Activated CD8-positive, alpha-beta T cell treated with anti-CD3 and anti-CD28 coated beads for 36 hours (primary cell): ENCODE results near the gene FGD5. TPM values are rescaled to one million over a fixed set of nuclear protein-coding genes. Genes with fewer than 3 reads are reported as not detected.

Experiments used
- ATAC-seq: fragments of 200-7000 bp; cut with Tn5 transposase; one replicate; pipeline ENCODE4 v1.10.0; 2021; ENCODE audit warnings: mild to moderate bottlenecking, moderate library complexity
- CTCF ChIA-PET: fragments of 350-600 bp; sonication (Branson Sonifier 250); formaldehyde crosslinking; loops from one replicate; lab custom pipeline; 2021; ENCODE audit warnings: antibody characterized with exemption; lab: Charles Lee
- POLR2A ChIA-PET: fragments of 350-600 bp; sonication (Branson Sonifier 250); formaldehyde crosslinking; loops from one replicate; lab custom pipeline; 2021; ENCODE audit warnings: antibody characterized with exemption; lab: Charles Lee
- DNase-seq: peaks from one replicate; pipeline ENCODE4 v3.0.0-alpha.2; 2020
- H3K27ac Mint-ChIP-seq: one replicate; pipeline ENCODE4 v1.8.0; 2021; ENCODE audit warnings: mild to moderate bottlenecking, mixed read lengths
- H3K27me3 Mint-ChIP-seq: one replicate; pipeline ENCODE4 v1.8.0; 2021; ENCODE audit warnings: mixed read lengths
- H3K36me3 Mint-ChIP-seq: one replicate; pipeline ENCODE4 v1.8.0; 2021; ENCODE audit warnings: low read depth, mixed read lengths
- H3K4me1 Mint-ChIP-seq: one replicate; pipeline ENCODE4 v1.8.0; 2021; ENCODE audit warnings: low read depth, mixed read lengths
- H3K4me3 Mint-ChIP-seq: one replicate; pipeline ENCODE4 v1.8.0; 2021; ENCODE audit warnings: mild to moderate bottlenecking, moderate library complexity, mixed read lengths
- H3K9me3 Mint-ChIP-seq: one replicate; pipeline ENCODE4 v1.8.0; 2021; ENCODE audit warnings: mixed read lengths
- CTCF ChIP-seq: fragments of 200-600 bp; IDR thresholded peaks from one replicate; pipeline ENCODE4 v1.8.0; 2022; ENCODE audit warnings: antibody characterized with exemption, mild to moderate bottlenecking
- intact Hi-C: fragments of 100-400 bp; cut with micrococcal nuclease; formaldehyde crosslinking; loops from one replicate; pipeline ENCODE4 v1.10.0; 2022
- total RNA-seq, 2 experiments: library from RNA; stranded (reverse); gene quantifications; one replicate each; pipeline ENCODE4 v1.2.3, GENCODE V29; 2021

Gene FGD5
- total RNA-seq, 2 experiments from 2014 or later = not detected

GRCh38 chr3:14920536-14920935 lies 101.8 kb downstream of the FGD5 start:
- ChIA-PET CTCF (interaction anchor here (0.8 to 5.3 kb wide), 36 partner anchors 9 to 1024 kb away, joined by 3 to 53 read pairs (median 4); partner anchors contain the start of gene NR2C2), POLR2A (interaction anchor here (0.9 to 1.0 kb wide), 2 partner anchors 145 to 249 kb away, joined by 3 read pairs; partner anchors contain the start of gene MRPS25)
- no peak for TF ChIP-seq CTCF
- H3K4me3 Mint-ChIP-seq = no peak overlapping the region
- no peak for ATAC-seq
- no peaks in the 10 kb centered on the region for H3K27me3 Mint-ChIP-seq
- DNase-seq = no peak
- intact Hi-C loops = loop anchor here (2.0 to 5.0 kb wide), 2 partner anchors 130 to 288 kb away; no protein-coding TSS in a partner anchor
- no peaks in the 10 kb centered on the region for H3K4me1 Mint-ChIP-seq
- H3K9me3 Mint-ChIP-seq = no peaks in the 10 kb centered on the region
- no peaks in the 10 kb centered on the region for H3K36me3 Mint-ChIP-seq
- H3K27ac Mint-ChIP-seq = no peak overlapping the region

GRCh38 chr3:14921034-14921616 lies 102.4 kb downstream of the FGD5 start:
- Mint-ChIP-seq H3K9me3 (no peaks in the 10 kb centered on the region), H3K4me1 (no peaks in the 10 kb centered on the region), H3K27ac (no peak overlapping the region), H3K36me3 (no peaks in the 10 kb centered on the region), H3K4me3 (no peak overlapping the region), H3K27me3 (no peaks in the 10 kb centered on the region)
- peak; percentile 88 for DNase-seq
- intact Hi-C loops = loop anchor here (2.0 to 5.0 kb wide), 2 partner anchors 130 to 289 kb away; no protein-coding TSS in a partner anchor
- TF ChIP-seq CTCF = peak; percentile 96
- ChIA-PET POLR2A (interaction anchor here (0.5 to 1.0 kb wide), 3 partner anchors 144 to 747 kb away, joined by 3 read pairs; partner anchors contain the start of gene MRPS25), CTCF (interaction anchor here (0.6 to 5.3 kb wide), 47 partner anchors 10 to 1025 kb away, joined by 3 to 53 read pairs (median 4); partner anchors contain the start of gene NR2C2)
- ATAC-seq = peak; percentile 99

GRCh38 chr3:14921811-14922705 lies 103.3 kb downstream of the FGD5 start:
- POLR2A ChIA-PET = interaction anchor here (0.5 kb wide), 1 partner anchor 748 kb away, joined by 3 read pairs; no protein-coding TSS in a partner anchor
- no peak overlapping the region for H3K27ac Mint-ChIP-seq
- TF ChIP-seq CTCF = no peak
- DNase-seq (no peak), ATAC-seq (no peak)
- H3K27me3 Mint-ChIP-seq = no peaks in the 10 kb centered on the region
- CTCF ChIA-PET = interaction anchor here (0.6 to 5.3 kb wide), 43 partner anchors 14 to 1026 kb away, joined by 3 to 53 read pairs (median 4); partner anchors contain the start of gene NR2C2
- no peaks in the 10 kb centered on the region for H3K9me3 Mint-ChIP-seq
- no peak overlapping the region for H3K4me3 Mint-ChIP-seq
- no peaks in the 10 kb centered on the region for H3K4me1 Mint-ChIP-seq
- intact Hi-C loops = loop anchor here (2.0 to 5.0 kb wide), 2 partner anchors 131 to 290 kb away; no protein-coding TSS in a partner anchor
- no peaks in the 10 kb centered on the region for H3K36me3 Mint-ChIP-seq

GRCh38 chr3:14922863-14923262 lies 104.1 kb downstream of the FGD5 start:
- no peak for TF ChIP-seq CTCF
- Mint-ChIP-seq H3K27me3 (no peaks in the 10 kb centered on the region), H3K27ac (no peak overlapping the region), H3K4me1 (no peaks in the 10 kb centered on the region), H3K9me3 (no peaks in the 10 kb centered on the region), H3K36me3 (no peaks in the 10 kb centered on the region), H3K4me3 (no peak overlapping the region)
- CTCF ChIA-PET = interaction anchor here (1.0 to 5.3 kb wide), 5 partner anchors 44 to 291 kb away, joined by 3 to 53 read pairs (median 4); no protein-coding TSS in a partner anchor
- DNase-seq = no peak
- POLR2A ChIA-PET = no interaction called here
- ATAC-seq = no peak
- intact Hi-C loops = loop anchor here (5.0 kb wide), 1 partner anchor 291 kb away; no protein-coding TSS in a partner anchor
